HL-60 (cell line): ENCODE measurements around the gene PFDN2.

Experiments used
- DNase-seq, 2 experiments: peaks; one replicate each; pipeline ENCODE4 v3.0.0-alpha.2; 2010 to 2020; ENCODE audit warnings: low read depth in 1 of 2, low spot score in 1 of 2
- H3K27ac ChIP-seq: fragments of 250-450 bp; sonication (Bioruptor Pico); replicated peaks from 2 replicates; pipeline ENCODE4 v1.5.1; 2020; ENCODE audit warnings: mild to moderate bottlenecking, moderate library complexity
- H3K27me3 ChIP-seq: fragments of 250-450 bp; sonication (Bioruptor Pico); 2 replicates; pipeline ENCODE4 v1.5.1; 2021; ENCODE audit warnings: mild to moderate bottlenecking, moderate library complexity; ENCODE audit not compliant: insufficient read depth, poor library complexity, severe bottlenecking
- H3K4me3 ChIP-seq: replicated peaks from 2 replicates; pipeline ENCODE4 v1.5.1; 2011; ENCODE audit warnings: mild to moderate bottlenecking, control low read depth, low read length; ENCODE audit not compliant: insufficient read depth
- CTCF ChIP-seq: IDR thresholded peaks from one replicate; pipeline ENCODE4 v1.5.1; 2011; ENCODE audit warnings: low read length, control low read depth, inconsistent platforms; ENCODE audit not compliant: insufficient read depth
- GABPA ChIP-seq: IDR thresholded peaks from 2 replicates; pipeline ENCODE4 v1.6.1; 2012; ENCODE audit warnings: low read depth
- POLR2AphosphoS5 ChIP-seq: IDR thresholded peaks from 2 replicates; pipeline ENCODE4 v1.6.1; 2012; ENCODE audit warnings: low read depth
- REST ChIP-seq: IDR thresholded peaks from 2 replicates; pipeline ENCODE4 v1.6.1; 2012; ENCODE audit warnings: low read depth; ENCODE audit not compliant: insufficient replicate concordance
- SPI1 ChIP-seq: IDR thresholded peaks from 2 replicates; pipeline ENCODE4 v1.6.1; 2012; ENCODE audit warnings: low read depth, mild to moderate bottlenecking, borderline replicate concordance

The PFDN2 gene

GRCh38 chr1:161140755-161141400 lies 23.0 kb upstream of the PFDN2 start:
- Histone ChIP-seq H3K27ac (no peak overlapping the region), H3K4me3 (no peak overlapping the region), H3K27me3 (no peaks in the 10 kb centered on the region)
- no peak for DNase-seq
- TF ChIP-seq POLR2AphosphoS5 (no peak), CTCF (no peak), REST (no peak), SPI1 (no peak), GABPA (no peak)

DNA sequence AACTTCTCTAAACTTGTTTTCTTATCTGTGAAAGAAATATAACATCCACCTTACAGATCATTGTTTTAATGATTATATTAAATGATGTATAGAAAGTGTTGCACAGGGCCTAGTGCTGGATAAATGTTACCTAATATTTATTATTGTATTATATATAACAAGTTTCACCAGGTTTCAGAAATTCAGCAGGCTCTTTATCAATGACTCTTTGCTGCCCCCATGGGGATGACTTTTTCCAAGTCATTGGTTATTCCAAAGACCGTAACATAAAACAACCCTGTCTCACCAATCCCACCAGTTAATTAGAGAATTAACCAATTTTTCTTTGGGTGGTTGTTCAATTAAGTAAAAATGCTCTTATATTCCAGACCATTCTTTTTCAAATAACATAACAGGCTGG lies 21.9 kb upstream of the PFDN2 start:
- no peak overlapping the region for H3K27ac ChIP-seq
- H3K27me3 ChIP-seq: no peaks in the 10 kb centered on the region
- no peak for TF ChIP-seq SPI1
- TF ChIP-seq CTCF: peak; percentile 18
- no peak for TF ChIP-seq POLR2AphosphoS5
- no peak overlapping the region for H3K4me3 ChIP-seq
- DNase-seq: peak in 1 of 2 experiments; percentile 66

GRCh38 chr1:161138431-161138830 lies 20.6 kb upstream of the PFDN2 start:
- TF ChIP-seq SPI1 (peak; percentile 46; the same call in 1 of the 2 replicates), POLR2AphosphoS5 (no peak)
- Histone ChIP-seq H3K4me3 (no peak overlapping the region), H3K27me3 (no peaks in the 10 kb centered on the region), H3K27ac (peak overlapping the region; percentile 36)
- DNase-seq: no peak

DNA sequence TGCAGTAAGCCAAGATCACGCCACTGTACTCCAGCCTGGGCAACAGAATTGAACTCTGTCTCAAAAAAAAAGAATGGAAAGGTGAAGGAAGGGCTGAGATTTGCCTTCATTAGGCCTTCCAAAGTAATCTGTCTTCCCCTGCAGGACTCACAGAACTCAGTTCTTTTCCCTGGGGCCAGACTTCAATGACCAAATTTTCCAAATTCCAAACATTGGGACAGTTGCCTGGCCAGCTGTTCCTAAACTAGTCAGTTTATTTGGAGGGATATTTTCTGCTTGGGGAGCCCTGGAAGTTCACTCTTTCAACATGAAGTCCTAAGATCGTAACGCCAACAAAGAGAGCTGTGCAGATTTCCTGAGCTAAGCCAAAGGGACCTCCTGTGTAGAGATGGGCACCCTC lies 20.0 kb upstream of the PFDN2 start:
- no peaks in the 10 kb centered on the region for H3K27me3 ChIP-seq
- H3K4me3 ChIP-seq: no peak overlapping the region
- no peak for TF ChIP-seq SPI1
- TF ChIP-seq REST: no peak
- TF ChIP-seq POLR2AphosphoS5: no peak
- no peak for TF ChIP-seq CTCF
- TF ChIP-seq GABPA: no peak
- peak overlapping the region; percentile 36; the same call in 1 of the 2 replicates for H3K27ac ChIP-seq
- no peak for DNase-seq
